GM10847 (cell line): ENCODE measurements around the gene TNFSF13.

Experiments
- POLR2A ChIP-seq: IDR thresholded peaks from 2 replicates; pipeline ENCODE4 v1.6.1; 2011; ENCODE audit not compliant: insufficient read length; ENCODE audit errors: extremely low read depth

TNFSF13 gene

GRCh38 chr17:7579001-7579833 is 20.7 kb downstream of the TNFSF13 start, which contains the start of gene CD68:
CD68 (plus strand) TSS chr17:7579638; CDS start chr17:7579678, 40 bp downstream.
- TF ChIP-seq POLR2A: peak; percentile 42

- no peak for TF ChIP-seq POLR2A
Observed at GRCh38 chr17:7579834-7580603, 21.5 kb downstream of the TNFSF13 start.

GRCh38 chr17:7580604-7581575 is 22.3 kb downstream of the TNFSF13 start:
- no peak for TF ChIP-seq POLR2A

- TF ChIP-seq POLR2A: no peak
Observed at GRCh38 chr17:7582396-7583252, 24.1 kb downstream of the TNFSF13 start.

- TF ChIP-seq POLR2A: peak; percentile 77
Observed at GRCh38 chr17:7583253-7584109, 24.9 kb downstream of the TNFSF13 start, which contains the start of gene MPDU1. MPDU1 (plus strand) TSS chr17:7583852; CDS start chr17:7583863, 11 bp downstream.

- no peak for TF ChIP-seq POLR2A
Observed at GRCh38 chr17:7586673-7587419, 28.3 kb downstream of the TNFSF13 start.

- no peak for TF ChIP-seq POLR2A
Observed at GRCh38 chr17:7587420-7588151, 29.0 kb downstream of the TNFSF13 start.

- TF ChIP-seq POLR2A: no peak
Observed at GRCh38 chr17:7588553-7589203, 30.1 kb downstream of the TNFSF13 start.

- no peak for TF ChIP-seq POLR2A
Observed at GRCh38 chr17:7589204-7589868, 30.8 kb downstream of the TNFSF13 start.

GRCh38 chr17:7589891-7590691 is 31.5 kb downstream of the TNFSF13 start, which contains the start of gene SOX15:
SOX15 (minus strand) TSS chr17:7590094; CDS start chr17:7589676, 418 bp downstream.
- no peak for TF ChIP-seq POLR2A

- no peak for TF ChIP-seq POLR2A
Observed at GRCh38 chr17:7590743-7591142, 32.2 kb downstream of the TNFSF13 start.
